GM10266 (cell line): Measurements from ENCODE around the gene COX6B2.

Experiments used
- DNase-seq: peaks from one replicate; pipeline ENCODE4 v3.0.0; 2012; ENCODE audit errors: extremely low spot score
- TF ChIP-seq, protein P1 (sequence below): IDR thresholded peaks from 2 replicates; pipeline ENCODE4 v1.5.1; 2012; ENCODE audit warnings: mild to moderate bottlenecking, low read depth; ENCODE audit not compliant: control insufficient read depth, insufficient read depth; ENCODE audit errors: missing control alignments

COX6B2 gene

GRCh38 chr19:55325172-55325571 lies 29.3 kb downstream of the COX6B2 start, which contains the start of gene TMEM150B:
TSS of gene TMEM150B (minus strand) at chr19:55325341. CDS start at chr19:55321036, 4,305 bp downstream.
- DNase-seq, result no peak
- TF ChIP-seq, protein P1, sequence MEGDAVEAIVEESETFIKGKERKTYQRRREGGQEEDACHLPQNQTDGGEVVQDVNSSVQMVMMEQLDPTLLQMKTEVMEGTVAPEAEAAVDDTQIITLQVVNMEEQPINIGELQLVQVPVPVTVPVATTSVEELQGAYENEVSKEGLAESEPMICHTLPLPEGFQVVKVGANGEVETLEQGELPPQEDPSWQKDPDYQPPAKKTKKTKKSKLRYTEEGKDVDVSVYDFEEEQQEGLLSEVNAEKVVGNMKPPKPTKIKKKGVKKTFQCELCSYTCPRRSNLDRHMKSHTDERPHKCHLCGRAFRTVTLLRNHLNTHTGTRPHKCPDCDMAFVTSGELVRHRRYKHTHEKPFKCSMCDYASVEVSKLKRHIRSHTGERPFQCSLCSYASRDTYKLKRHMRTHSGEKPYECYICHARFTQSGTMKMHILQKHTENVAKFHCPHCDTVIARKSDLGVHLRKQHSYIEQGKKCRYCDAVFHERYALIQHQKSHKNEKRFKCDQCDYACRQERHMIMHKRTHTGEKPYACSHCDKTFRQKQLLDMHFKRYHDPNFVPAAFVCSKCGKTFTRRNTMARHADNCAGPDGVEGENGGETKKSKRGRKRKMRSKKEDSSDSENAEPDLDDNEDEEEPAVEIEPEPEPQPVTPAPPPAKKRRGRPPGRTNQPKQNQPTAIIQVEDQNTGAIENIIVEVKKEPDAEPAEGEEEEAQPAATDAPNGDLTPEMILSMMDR, result no peak

DNA sequence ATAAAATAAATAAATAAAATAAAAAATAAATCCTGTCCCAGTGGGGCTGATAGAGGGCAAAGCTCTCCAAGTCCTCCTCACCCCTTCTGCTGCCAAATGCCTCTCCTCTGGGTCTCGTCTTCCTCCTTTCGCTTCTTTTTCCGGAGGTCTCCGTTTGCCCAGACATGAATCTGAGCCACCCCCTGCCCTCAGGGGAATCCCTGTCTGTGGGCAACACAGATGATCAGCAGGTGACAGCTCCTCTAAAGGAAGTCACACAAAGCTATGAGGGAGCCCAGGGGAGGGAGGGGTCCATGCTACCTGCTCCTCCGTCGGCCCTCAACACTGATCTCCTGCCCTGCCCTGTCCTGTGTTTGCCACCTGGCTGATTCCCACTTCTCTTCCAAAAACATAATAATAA lies 29.9 kb downstream of the COX6B2 start:
- TF ChIP-seq, protein P1, result no peak
- DNase-seq, result no peak

DNA sequence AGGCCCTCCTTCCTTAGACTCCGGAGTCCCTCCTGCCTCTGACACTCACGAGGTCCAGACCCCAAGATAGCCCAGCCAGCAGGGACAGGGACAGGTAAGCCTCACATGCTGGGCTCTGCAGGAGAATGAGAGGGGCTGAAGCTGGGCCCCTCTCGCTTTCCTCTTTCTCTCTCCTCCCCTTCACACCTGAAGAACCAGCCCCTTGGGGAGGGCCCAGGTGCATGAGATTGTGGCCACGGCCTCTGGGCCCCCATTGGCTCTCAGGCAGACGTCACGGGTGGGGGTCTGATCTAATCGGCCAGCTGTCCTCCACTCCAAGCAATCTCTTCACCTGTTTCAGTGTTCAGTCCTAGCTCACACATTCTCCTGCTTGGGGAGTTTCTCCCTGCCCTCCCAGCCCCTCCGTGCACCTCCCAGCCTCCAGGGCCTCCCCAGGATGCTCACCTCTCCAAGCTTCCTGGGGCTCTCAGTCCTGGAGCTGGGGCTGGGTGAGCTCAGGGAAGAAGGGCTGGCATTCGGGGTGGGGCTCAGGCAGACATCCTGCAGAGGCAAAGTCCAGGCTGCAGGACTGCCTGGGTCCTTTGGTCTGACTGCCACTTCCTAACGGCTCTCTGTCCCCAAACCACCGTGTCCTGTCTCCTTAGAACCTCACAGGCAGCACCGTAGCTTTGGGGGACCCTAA lies 32.2 kb downstream of the COX6B2 start:
- TF ChIP-seq, protein P1, result no peak
- no peak for DNase-seq

GRCh38 chr19:55321466-55322137 lies 32.9 kb downstream of the COX6B2 start:
- TF ChIP-seq, protein P1, result no peak
- DNase-seq, result no peak

DNA sequence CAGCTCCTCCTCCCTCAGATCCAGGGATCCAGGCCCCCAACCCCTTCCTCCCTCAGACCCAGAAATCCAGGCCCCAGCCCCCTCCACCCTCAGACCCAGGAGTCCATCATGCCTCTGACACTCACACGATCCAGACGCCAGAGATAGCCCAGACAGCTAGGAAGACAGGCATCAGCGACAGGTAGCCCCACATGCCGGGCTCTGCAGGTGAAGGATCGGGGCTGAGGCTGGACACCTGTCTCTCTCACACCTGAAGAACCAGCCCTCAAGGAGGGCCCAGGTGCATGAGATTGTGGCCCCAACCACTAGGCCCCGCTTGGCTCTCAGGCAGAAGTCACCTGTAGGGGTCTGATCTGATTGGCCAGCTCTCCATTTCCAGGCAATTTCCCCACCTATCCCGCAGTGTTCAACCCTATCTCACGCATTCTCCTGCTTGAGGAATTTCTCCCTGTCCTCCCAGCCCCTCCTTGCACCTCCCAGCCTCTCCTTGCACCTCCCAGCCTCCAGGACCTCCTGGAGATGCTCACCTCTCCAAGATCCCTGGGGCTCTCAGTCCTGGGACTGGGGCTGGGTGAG lies 33.6 kb downstream of the COX6B2 start:
- TF ChIP-seq, protein P1, result no peak
- no peak for DNase-seq

DNA sequence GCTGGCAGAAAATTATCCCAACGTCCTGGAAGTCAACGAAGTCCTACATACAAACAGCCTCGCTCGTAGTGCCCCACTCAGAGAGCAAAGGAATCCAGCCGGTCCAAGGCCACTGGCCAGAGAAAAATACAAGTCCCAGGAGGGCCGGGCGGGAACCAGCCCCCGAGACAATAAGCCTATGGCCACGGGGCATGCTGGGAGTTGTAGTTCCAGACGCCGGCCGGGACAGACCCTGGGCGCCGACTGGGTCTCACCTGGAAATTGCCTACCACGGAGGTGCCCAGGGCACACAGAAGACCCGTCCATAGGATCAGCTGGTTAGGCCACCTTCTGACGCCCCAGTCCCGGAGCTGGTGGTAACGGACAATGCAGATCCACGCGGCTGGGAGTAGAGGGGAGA lies 34.7 kb downstream of the COX6B2 start:
- no peak for DNase-seq

More for the DNA sequence above, 34.7 kb downstream of the COX6B2 start:
- TF ChIP-seq, protein P1, result no peak
